HG03103 (cell line): ENCODE data around the gene KCNK1.
A peak's percentile ranks its signal among the peaks of the same experiment; 100 is the strongest.

Source experiments
- ATAC-seq: cut with Tn5 transposase; IDR thresholded peaks from one replicate; pipeline ENCODE4 v1.9.1; 2021; ENCODE audit warnings: low read depth; ENCODE audit not compliant: unreplicated experiment

The KCNK1 gene

GRCh38 chr1:233613252-233614172, at the start of gene KCNK1:
Gene KCNK1 (plus strand): TSS chr1:233614106. CDS start chr1:233614172, 66 bp downstream.
- ATAC-seq, result no peak

GRCh38 chr1:233565313-233565712, 48.6 kb upstream of the KCNK1 start:
- ATAC-seq, result no peak

- ATAC-seq, result no peak
These were observed 47.0 kb upstream of the KCNK1 start for GRCh38 chr1:233566886-233567285.

- no peak for ATAC-seq
These were observed 44.3 kb upstream of the KCNK1 start for GRCh38 chr1:233569636-233570035.

- no peak for ATAC-seq
These were observed 43.7 kb upstream of the KCNK1 start for GRCh38 chr1:233570216-233570615.

- ATAC-seq, result no peak
These were observed 43.2 kb upstream of the KCNK1 start for GRCh38 chr1:233570706-233571105.

GRCh38 chr1:233572896-233573295, 41.0 kb upstream of the KCNK1 start:
- no peak for ATAC-seq

- ATAC-seq, result no peak
These were observed 38.5 kb upstream of the KCNK1 start for GRCh38 chr1:233575450-233575849.

- ATAC-seq, result no peak
These were observed 31.5 kb upstream of the KCNK1 start for GRCh38 chr1:233582439-233582838.

GRCh38 chr1:233584376-233584775, 29.5 kb upstream of the KCNK1 start:
- no peak for ATAC-seq

- no peak for ATAC-seq
These were observed 29.0 kb upstream of the KCNK1 start for GRCh38 chr1:233584931-233585330.

GRCh38 chr1:233586301-233586700, 27.6 kb upstream of the KCNK1 start:
- ATAC-seq, result no peak

GRCh38 chr1:233587196-233587595, 26.7 kb upstream of the KCNK1 start:
- ATAC-seq, result no peak

GRCh38 chr1:233587958-233588799, 25.7 kb upstream of the KCNK1 start:
- ATAC-seq, result no peak

GRCh38 chr1:233597489-233597901, 16.4 kb upstream of the KCNK1 start:
- ATAC-seq, result no peak

GRCh38 chr1:233598891-233599541, 14.9 kb upstream of the KCNK1 start:
- ATAC-seq, result peak; percentile 88

- peak; percentile 45 for ATAC-seq
These were observed 14.3 kb upstream of the KCNK1 start for GRCh38 chr1:233599542-233600073.

- no peak for ATAC-seq
These were observed 13.4 kb upstream of the KCNK1 start for GRCh38 chr1:233600488-233600887.

- ATAC-seq, result no peak
These were observed 10.4 kb upstream of the KCNK1 start for GRCh38 chr1:233603478-233603877.

- ATAC-seq, result no peak
These were observed 8.7 kb upstream of the KCNK1 start for GRCh38 chr1:233605205-233605604.

GRCh38 chr1:233606813-233607212, 7.1 kb upstream of the KCNK1 start:
- ATAC-seq, result no peak
